ENCODE results near the gene SLC25A27.

SLC25A27 gene

DNA sequence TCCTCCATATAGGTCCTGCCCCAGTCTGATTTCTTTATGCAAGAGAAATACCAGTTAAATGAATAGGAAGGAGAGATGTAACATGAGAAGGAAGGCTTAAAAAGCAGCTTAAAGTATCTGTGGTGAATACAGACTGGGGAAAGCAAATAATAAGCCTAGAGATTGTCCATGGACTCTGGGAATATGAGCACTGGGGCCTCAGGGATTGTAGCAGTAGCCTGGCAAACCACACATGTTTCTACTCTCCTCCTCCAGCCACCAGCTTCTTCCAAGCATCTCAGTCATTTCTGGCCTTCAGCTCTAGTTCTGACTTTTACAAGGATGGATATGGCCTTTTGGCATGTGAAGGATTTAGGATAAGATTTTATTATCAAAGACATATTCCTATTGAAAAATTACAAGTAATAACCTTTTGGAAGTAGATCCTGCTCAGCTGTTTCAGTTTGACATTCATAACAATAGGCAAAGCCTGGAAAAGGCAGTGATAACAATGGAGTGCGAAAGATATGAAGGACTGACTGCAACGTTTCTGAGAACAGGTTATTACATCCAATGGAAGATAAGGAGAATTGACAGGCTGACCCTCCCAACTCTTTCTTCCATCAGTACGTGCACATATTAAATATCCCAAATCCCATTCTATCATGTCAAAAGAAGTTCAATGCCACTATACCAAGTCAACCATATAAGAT, 41.8 kb upstream of the SLC25A27 start:
- Histone ChIP-seq H3K4me3 (ENCODE audit: low read length) (no peak overlapping the region), H3F3A (ENCODE audit: insufficient read depth, low read length) (no peaks in the 10 kb centered on the region), H3K27me3 (replicated peaks; ENCODE audit: insufficient read depth, low read length) (no peaks in the 10 kb centered on the region), H4K20me1 (ENCODE audit: insufficient read depth, low read length) (no peaks in the 10 kb centered on the region), H3K9ac (ENCODE audit: low read length) (no peak overlapping the region), H3K79me2 (ENCODE audit: low read length) (no peaks in the 10 kb centered on the region), H3K36me3 (replicated peaks; ENCODE audit: insufficient read depth, low read length) (no peaks in the 10 kb centered on the region), H3K27ac (ENCODE audit: low read length) (no peak overlapping the region), H3K9me3 (replicated peaks; ENCODE audit: insufficient read depth, low read length) (no peaks in the 10 kb centered on the region), H2AFZ (ENCODE audit: low read length) (no peak overlapping the region), H3K9me2 (replicated peaks; ENCODE audit: insufficient read depth, low read length) (no peaks in the 10 kb centered on the region), H3K4me2 (ENCODE audit: low read depth, low read length) (no peak overlapping the region), H3K4me1 (ENCODE audit: low read length) (no peaks in the 10 kb centered on the region)
- TF ChIP-seq, protein P1, sequence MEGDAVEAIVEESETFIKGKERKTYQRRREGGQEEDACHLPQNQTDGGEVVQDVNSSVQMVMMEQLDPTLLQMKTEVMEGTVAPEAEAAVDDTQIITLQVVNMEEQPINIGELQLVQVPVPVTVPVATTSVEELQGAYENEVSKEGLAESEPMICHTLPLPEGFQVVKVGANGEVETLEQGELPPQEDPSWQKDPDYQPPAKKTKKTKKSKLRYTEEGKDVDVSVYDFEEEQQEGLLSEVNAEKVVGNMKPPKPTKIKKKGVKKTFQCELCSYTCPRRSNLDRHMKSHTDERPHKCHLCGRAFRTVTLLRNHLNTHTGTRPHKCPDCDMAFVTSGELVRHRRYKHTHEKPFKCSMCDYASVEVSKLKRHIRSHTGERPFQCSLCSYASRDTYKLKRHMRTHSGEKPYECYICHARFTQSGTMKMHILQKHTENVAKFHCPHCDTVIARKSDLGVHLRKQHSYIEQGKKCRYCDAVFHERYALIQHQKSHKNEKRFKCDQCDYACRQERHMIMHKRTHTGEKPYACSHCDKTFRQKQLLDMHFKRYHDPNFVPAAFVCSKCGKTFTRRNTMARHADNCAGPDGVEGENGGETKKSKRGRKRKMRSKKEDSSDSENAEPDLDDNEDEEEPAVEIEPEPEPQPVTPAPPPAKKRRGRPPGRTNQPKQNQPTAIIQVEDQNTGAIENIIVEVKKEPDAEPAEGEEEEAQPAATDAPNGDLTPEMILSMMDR (IDR thresholded peaks at IDR 0.05; ENCODE audit: low read length), result no peak
- TF ChIP-seq EZH2phosphoT487 (IDR thresholded peaks at IDR 0.05; ENCODE audit: low read length) (no peak), EZH2 (optimal IDR thresholded peaks at IDR 0.05; ENCODE audit: low read depth, low read length) (no peak)
- no peak for DNase-seq

DNA sequence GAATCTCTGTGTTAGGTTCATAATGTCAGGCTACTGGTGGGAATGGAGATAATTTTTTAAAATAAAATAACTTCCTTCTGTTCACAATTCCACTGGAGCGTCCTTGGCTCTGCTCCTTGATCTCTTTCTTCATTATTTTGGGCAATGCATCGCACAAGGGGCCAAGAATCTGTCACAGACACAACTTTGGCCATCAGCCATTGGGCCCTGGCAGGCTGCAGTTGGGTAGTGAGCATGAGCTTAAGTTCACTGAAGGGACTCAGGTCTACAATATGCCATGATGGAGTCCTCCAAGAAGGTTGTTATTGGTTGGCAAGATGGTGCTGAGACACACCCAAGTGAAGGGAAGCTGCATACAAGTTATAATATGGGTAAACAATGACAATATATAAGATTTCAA, 40.1 kb upstream of the SLC25A27 start:
- no peaks in the 10 kb centered on the region for H3K4me1 ChIP-seq (ENCODE audit: low read length)
- H3K36me3 ChIP-seq (replicated peaks; ENCODE audit: insufficient read depth, low read length), result no peaks in the 10 kb centered on the region
- TF ChIP-seq EZH2phosphoT487 (IDR thresholded peaks at IDR 0.05; ENCODE audit: low read length), result no peak
- no peak for TF ChIP-seq EZH2 (optimal IDR thresholded peaks at IDR 0.05; ENCODE audit: low read depth, low read length)
- TF ChIP-seq, protein P1 (IDR thresholded peaks at IDR 0.05; ENCODE audit: low read length), result no peak
- no peak overlapping the region for H3K4me2 ChIP-seq (ENCODE audit: low read depth, low read length)
- no peak overlapping the region for H3K9ac ChIP-seq (ENCODE audit: low read length)
- no peak overlapping the region for H3K4me3 ChIP-seq (ENCODE audit: low read length)
- H3K9me3 ChIP-seq (replicated peaks; ENCODE audit: insufficient read depth, low read length), result no peaks in the 10 kb centered on the region
- no peaks in the 10 kb centered on the region for H3K9me2 ChIP-seq (replicated peaks; ENCODE audit: insufficient read depth, low read length)
- no peaks in the 10 kb centered on the region for H4K20me1 ChIP-seq (ENCODE audit: insufficient read depth, low read length)
- no peaks in the 10 kb centered on the region for H3K27me3 ChIP-seq (replicated peaks; ENCODE audit: insufficient read depth, low read length)
- no peak for DNase-seq
- H3K27ac ChIP-seq (ENCODE audit: low read length), result no peak overlapping the region
- H2AFZ ChIP-seq (ENCODE audit: low read length), result no peak overlapping the region
- H3F3A ChIP-seq (ENCODE audit: insufficient read depth, low read length), result no peaks in the 10 kb centered on the region
- no peaks in the 10 kb centered on the region for H3K79me2 ChIP-seq (ENCODE audit: low read length)

DNA sequence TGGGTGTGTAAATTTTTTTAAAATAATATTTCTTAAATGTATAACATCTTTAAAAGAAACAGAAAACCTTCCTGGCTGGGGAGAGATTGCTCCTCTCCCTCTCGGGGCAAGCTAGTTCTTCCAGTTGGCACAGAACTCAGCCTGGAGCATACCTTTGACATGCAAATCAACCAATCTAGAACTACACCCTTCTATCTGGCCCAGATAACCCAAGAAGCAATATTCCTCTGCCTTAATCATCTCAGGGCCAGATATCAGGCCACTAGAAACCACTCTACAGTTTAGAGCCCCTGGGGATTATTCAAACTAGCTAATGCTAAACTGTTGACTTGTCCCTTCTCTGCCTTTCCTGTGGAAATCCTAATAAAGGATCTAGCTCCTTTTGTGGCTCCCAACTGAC, 34.0 kb upstream of the SLC25A27 start:
- Histone ChIP-seq H3K4me2 (ENCODE audit: low read depth, low read length) (no peak overlapping the region), H2AFZ (ENCODE audit: low read length) (no peak overlapping the region), H3K9ac (ENCODE audit: low read length) (no peak overlapping the region), H3K9me2 (replicated peaks; ENCODE audit: insufficient read depth, low read length) (no peaks in the 10 kb centered on the region), H3K9me3 (replicated peaks; ENCODE audit: insufficient read depth, low read length) (no peaks in the 10 kb centered on the region), H3F3A (ENCODE audit: insufficient read depth, low read length) (no peaks in the 10 kb centered on the region), H3K36me3 (replicated peaks; ENCODE audit: insufficient read depth, low read length) (no peaks in the 10 kb centered on the region), H3K27me3 (replicated peaks; ENCODE audit: insufficient read depth, low read length) (no peaks in the 10 kb centered on the region), H3K27ac (ENCODE audit: low read length) (no peak overlapping the region), H3K4me3 (ENCODE audit: low read length) (no peak overlapping the region), H4K20me1 (ENCODE audit: insufficient read depth, low read length) (no peaks in the 10 kb centered on the region), H3K79me2 (ENCODE audit: low read length) (no peaks in the 10 kb centered on the region), H3K4me1 (ENCODE audit: low read length) (no peaks in the 10 kb centered on the region)
- no peak for DNase-seq
- TF ChIP-seq, protein P1 (IDR thresholded peaks at IDR 0.05; ENCODE audit: low read length), result no peak
- TF ChIP-seq EZH2phosphoT487 (IDR thresholded peaks at IDR 0.05; ENCODE audit: low read length) (no peak), EZH2 (optimal IDR thresholded peaks at IDR 0.05; ENCODE audit: low read depth, low read length) (no peak)

Measured in MM.1S (cell line).